C4-2B (cell line): ENCODE results near the gene CDC27.

Experiments used
- H3K27ac ChIP-seq: fragments of 450-650 bp; 2 replicates; pipeline ENCODE4 v1.5.1; 2017
- CTCF ChIP-seq: fragments of 450-650 bp; conservative IDR thresholded peaks from 2 replicates; pipeline ENCODE4 v1.5.1; 2017; ENCODE audit warnings: mild to moderate bottlenecking
- ZFX ChIP-seq: fragments of 450-650 bp; IDR thresholded peaks from 2 replicates; pipeline ENCODE4 v1.6.1; 2017

The CDC27 gene

GRCh38 chr17:47188876-47189731 is at the start of gene CDC27:
Gene CDC27 (minus strand): TSS chr17:47189295. CDS start chr17:47189172, 123 bp downstream.
- H3K27ac ChIP-seq = peak within 1 kb of the TSS; percentile 92
- TF ChIP-seq CTCF (no peak), ZFX (peak; percentile 100)

GRCh38 chr17:47238321-47239010 is 49.4 kb upstream of the CDC27 start:
- TF ChIP-seq ZFX (no peak), CTCF (no peak)

GRCh38 chr17:47237841-47238240 is 48.7 kb upstream of the CDC27 start:
- no peak overlapping the region for H3K27ac ChIP-seq
- TF ChIP-seq CTCF = no peak
- TF ChIP-seq ZFX = no peak

More at GRCh38 chr17:47238321-47239010, 49.4 kb upstream of the CDC27 start:
- H3K27ac ChIP-seq = no peak overlapping the region

GRCh38 chr17:47235923-47236322 is 46.8 kb upstream of the CDC27 start:
- TF ChIP-seq CTCF (no peak), ZFX (no peak)
- H3K27ac ChIP-seq = no peak overlapping the region

- H3K27ac ChIP-seq = no peak overlapping the region
- TF ChIP-seq CTCF (no peak), ZFX (no peak)
These were observed 46.4 kb upstream of the CDC27 start for GRCh38 chr17:47235506-47235905.

- TF ChIP-seq ZFX (no peak), CTCF (no peak)
- H3K27ac ChIP-seq = no peak overlapping the region
These were observed 43.4 kb upstream of the CDC27 start for GRCh38 chr17:47232465-47232864.

GRCh38 chr17:47231866-47232265 is 42.8 kb upstream of the CDC27 start:
- H3K27ac ChIP-seq = no peak overlapping the region

More at GRCh38 chr17:47231866-47232265, 42.8 kb upstream of the CDC27 start:
- TF ChIP-seq ZFX (no peak), CTCF (no peak)
